ENCODE results near the gene PRRC2A. TPM values are rescaled to one million over a fixed set of nuclear protein-coding genes. Genes with fewer than 3 reads are reported as not detected.

The PRRC2A gene
- total and polyA plus RNA-seq, 3 experiments from 2014 or later: 9.3 to 263 (median 251) TPM

- no peaks in the 10 kb centered on the region for H3K9me3 ChIP-seq (ENCODE audit: low read length)
- Mint-ChIP-seq H3K27me3 (no peaks in the 10 kb centered on the region), H3K4me1 (peaks cover 0 to 6% (median 0%) of the 10 kb centered on the region in 3 donors)
Observed at GRCh38 chr6:31629014-31629413, 8.5 kb downstream of the PRRC2A start.

DNA sequence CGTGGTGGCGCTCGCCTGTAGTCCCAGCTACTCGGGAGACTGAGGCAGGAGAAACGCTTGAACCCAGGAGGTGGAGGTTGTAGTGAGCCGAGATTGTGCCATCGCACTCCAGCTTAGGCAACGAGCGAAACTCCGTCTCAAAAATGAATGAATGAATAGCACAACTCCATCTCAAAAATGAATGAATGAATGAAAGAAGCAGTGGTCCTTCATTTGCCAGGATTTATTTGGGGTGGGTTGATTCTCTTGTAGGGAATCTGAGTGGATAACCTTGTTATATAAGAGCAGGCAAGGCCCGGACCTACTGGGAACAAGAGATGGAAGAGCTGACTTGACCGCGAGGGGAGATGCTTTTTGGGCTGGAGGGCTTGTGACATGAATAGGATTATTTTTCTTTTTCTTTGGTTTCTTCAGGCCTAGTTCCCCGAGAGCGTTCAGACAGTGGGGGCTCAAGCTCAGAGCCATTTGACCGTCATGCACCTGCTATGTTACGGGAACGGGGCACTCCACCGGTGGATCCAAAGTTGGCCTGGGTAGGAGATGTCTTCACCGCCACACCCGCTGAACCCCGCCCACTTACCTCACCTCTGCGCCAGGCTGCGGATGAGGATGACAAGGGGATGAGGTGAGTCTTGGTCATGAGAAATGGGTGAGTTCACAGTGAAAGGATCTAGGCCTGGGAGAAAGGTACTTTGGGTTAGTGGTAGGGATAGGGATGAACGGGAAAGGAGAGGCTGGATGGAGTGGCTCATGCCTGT, 9.8 kb downstream of the PRRC2A start:
- H3K27me3 ChIP-seq (ENCODE audit: insufficient read depth, low read length, poor library complexity, severe bottlenecking): no peaks in the 10 kb centered on the region
- Mint-ChIP-seq H3K27me3 (no peaks in the 10 kb centered on the region), H3K4me3 (no peak overlapping the region), H3K9me3 (no peaks in the 10 kb centered on the region), H3K27ac (peak overlapping the region in 2 of 8 donors; percentile 47 to 93), H3K36me3 (peaks cover 9 to 96% (median 31%) of the 10 kb centered on the region in 3 donors), H3K4me1 (peaks cover 0 to 6% (median 0%) of the 10 kb centered on the region in 3 donors)
- CTCF ChIA-PET: interaction anchor here (0.7 to 1.4 kb wide), 2 partner anchors 37 to 80 kb away, joined by 3 read pairs; partner anchors contain the start of gene NCR3
- H3K4me1 ChIP-seq (ENCODE audit: insufficient read depth, low read length): no peaks in the 10 kb centered on the region
- H3K4me3 ChIP-seq (ENCODE audit: low read length): no peak overlapping the region
- no peak for DNase-seq
- peaks cover 77% of the 10 kb centered on the region for H3K36me3 ChIP-seq (ENCODE audit: insufficient read depth, low read length)
- POLR2A ChIA-PET: interaction anchor here (1.2 kb wide), 1 partner anchor 34 kb away, joined by 3 read pairs; the partner anchor contains the start of gene GPANK1
- H3K9me3 ChIP-seq (ENCODE audit: low read length): no peaks in the 10 kb centered on the region
- H3K27ac ChIP-seq (ENCODE audit: low read depth, low read length): no peak overlapping the region

More at GRCh38 chr6:31629014-31629413, 8.5 kb downstream of the PRRC2A start:
- H3K4me1 ChIP-seq (ENCODE audit: insufficient read depth, low read length): no peaks in the 10 kb centered on the region
- H3K4me3 ChIP-seq (ENCODE audit: low read length): no peak overlapping the region
- no peak overlapping the region for H3K27ac ChIP-seq (ENCODE audit: low read depth, low read length)
- Mint-ChIP-seq H3K4me3 (no peak overlapping the region), H3K27ac (peak overlapping the region in 2 of 8 donors; percentile 21 to 59), H3K36me3 (peaks cover 9 to 95% (median 36%) of the 10 kb centered on the region in 3 donors), H3K9me3 (no peaks in the 10 kb centered on the region)
- H3K36me3 ChIP-seq (ENCODE audit: insufficient read depth, low read length): peaks cover 76% of the 10 kb centered on the region
- no peaks in the 10 kb centered on the region for H3K27me3 ChIP-seq (ENCODE audit: insufficient read depth, low read length, poor library complexity, severe bottlenecking)
- ChIA-PET CTCF (interaction anchor here (1.4 kb wide), 1 partner anchor 78 kb away, joined by 3 read pairs; no protein-coding TSS in a partner anchor), POLR2A (no interaction called here)
- no peak for DNase-seq

- H3K36me3 Mint-ChIP-seq: peaks cover 12 to 96% (median 27%) of the 10 kb centered on the region in 3 donors
- no peak overlapping the region for H3K4me3 ChIP-seq (ENCODE audit: low read length)
- no peaks in the 10 kb centered on the region for H3K9me3 Mint-ChIP-seq
- H3K27me3 ChIP-seq (ENCODE audit: insufficient read depth, low read length, poor library complexity, severe bottlenecking): no peaks in the 10 kb centered on the region
- peaks cover 0 to 6% (median 0%) of the 10 kb centered on the region in 3 donors for H3K4me1 Mint-ChIP-seq
- H3K27ac Mint-ChIP-seq: no peak overlapping the region
- ChIA-PET CTCF (no interaction called here), POLR2A (no interaction called here)
- peaks cover 78% of the 10 kb centered on the region for H3K36me3 ChIP-seq (ENCODE audit: insufficient read depth, low read length)
- H3K4me1 ChIP-seq (ENCODE audit: insufficient read depth, low read length): no peaks in the 10 kb centered on the region
- H3K4me3 Mint-ChIP-seq: no peak overlapping the region
- no peaks in the 10 kb centered on the region for H3K9me3 ChIP-seq (ENCODE audit: low read length)
- no peak for DNase-seq
- H3K27ac ChIP-seq (ENCODE audit: low read depth, low read length): no peak overlapping the region
- H3K27me3 Mint-ChIP-seq: no peaks in the 10 kb centered on the region
Observed at GRCh38 chr6:31631209-31631608, 10.7 kb downstream of the PRRC2A start.

- H3K4me3 ChIP-seq (ENCODE audit: low read length): no peak overlapping the region
- peaks cover 78% of the 10 kb centered on the region for H3K36me3 ChIP-seq (ENCODE audit: insufficient read depth, low read length)
- peaks cover 12 to 96% (median 23%) of the 10 kb centered on the region in 3 donors for H3K36me3 Mint-ChIP-seq
- no peak for DNase-seq
- peaks cover 0 to 6% (median 1%) of the 10 kb centered on the region in 3 donors for H3K4me1 Mint-ChIP-seq
- no peaks in the 10 kb centered on the region for H3K9me3 ChIP-seq (ENCODE audit: low read length)
- H3K4me3 Mint-ChIP-seq: no peak overlapping the region
- CTCF ChIA-PET: no interaction called here
- POLR2A ChIA-PET: no interaction called here
- no peak overlapping the region for H3K27ac ChIP-seq (ENCODE audit: low read depth, low read length)
- no peaks in the 10 kb centered on the region for H3K27me3 ChIP-seq (ENCODE audit: insufficient read depth, low read length, poor library complexity, severe bottlenecking)
- no peaks in the 10 kb centered on the region for H3K4me1 ChIP-seq (ENCODE audit: insufficient read depth, low read length)
- peak overlapping the region in 1 of 8 donors; percentile 50 for H3K27ac Mint-ChIP-seq
- no peaks in the 10 kb centered on the region for H3K9me3 Mint-ChIP-seq
- no peaks in the 10 kb centered on the region for H3K27me3 Mint-ChIP-seq
Observed at GRCh38 chr6:31631681-31632278, 11.3 kb downstream of the PRRC2A start.

DNA sequence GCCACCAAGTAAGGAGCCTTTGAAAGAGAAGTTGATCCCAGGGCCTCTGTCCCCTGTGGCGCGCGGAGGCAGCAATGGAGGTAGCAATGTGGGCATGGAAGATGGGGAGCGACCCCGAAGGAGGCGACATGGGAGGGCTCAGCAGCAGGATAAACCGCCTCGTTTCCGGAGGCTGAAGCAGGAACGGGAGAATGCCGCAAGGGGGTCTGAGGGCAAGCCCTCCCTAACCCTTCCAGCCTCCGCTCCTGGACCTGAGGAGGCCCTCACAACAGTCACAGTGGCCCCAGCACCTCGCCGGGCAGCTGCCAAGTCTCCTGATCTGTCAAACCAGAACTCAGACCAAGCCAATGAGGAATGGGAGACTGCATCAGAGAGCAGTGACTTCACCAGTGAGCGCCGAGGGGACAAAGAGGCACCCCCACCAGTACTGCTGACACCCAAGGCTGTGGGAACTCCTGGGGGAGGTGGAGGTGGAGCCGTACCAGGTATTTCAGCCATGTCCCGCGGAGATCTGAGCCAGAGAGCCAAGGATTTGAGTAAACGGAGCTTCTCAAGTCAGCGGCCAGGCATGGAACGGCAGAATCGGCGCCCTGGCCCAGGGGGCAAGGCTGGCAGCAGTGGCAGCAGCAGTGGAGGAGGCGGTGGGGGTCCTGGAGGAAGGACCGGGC, 11.9 kb downstream of the PRRC2A start:
- H3K27ac Mint-ChIP-seq: peak overlapping the region in 1 of 8 donors; percentile 33
- H3K36me3 Mint-ChIP-seq: peaks cover 8 to 97% (median 20%) of the 10 kb centered on the region in 3 donors
- peaks cover 0 to 3% (median 1%) of the 10 kb centered on the region in 3 donors for H3K4me1 Mint-ChIP-seq
- H3K4me3 ChIP-seq (ENCODE audit: low read length): no peak overlapping the region
- H3K27me3 ChIP-seq (ENCODE audit: insufficient read depth, low read length, poor library complexity, severe bottlenecking): no peaks in the 10 kb centered on the region
- no peaks in the 10 kb centered on the region for H3K27me3 Mint-ChIP-seq
- no peak overlapping the region for H3K27ac ChIP-seq (ENCODE audit: low read depth, low read length)
- no peaks in the 10 kb centered on the region for H3K9me3 Mint-ChIP-seq
- CTCF ChIA-PET: no interaction called here
- H3K4me3 Mint-ChIP-seq: no peak overlapping the region
- no peak for DNase-seq
- H3K4me1 ChIP-seq (ENCODE audit: insufficient read depth, low read length): no peaks in the 10 kb centered on the region
- no peaks in the 10 kb centered on the region for H3K9me3 ChIP-seq (ENCODE audit: low read length)
- H3K36me3 ChIP-seq (ENCODE audit: insufficient read depth, low read length): peaks cover 77% of the 10 kb centered on the region
- POLR2A ChIA-PET: no interaction called here

GRCh38 chr6:31633447-31633846, 12.9 kb downstream of the PRRC2A start:
- Histone ChIP-seq H3K4me3 (ENCODE audit: low read length) (no peak overlapping the region), H3K4me1 (ENCODE audit: insufficient read depth, low read length) (no peaks in the 10 kb centered on the region), H3K9me3 (ENCODE audit: low read length) (no peaks in the 10 kb centered on the region), H3K27ac (ENCODE audit: low read depth, low read length) (no peak overlapping the region), H3K27me3 (ENCODE audit: insufficient read depth, low read length, poor library complexity, severe bottlenecking) (no peaks in the 10 kb centered on the region), H3K36me3 (ENCODE audit: insufficient read depth, low read length) (peaks cover 74% of the 10 kb centered on the region)
- H3K4me3 Mint-ChIP-seq: no peak overlapping the region
- H3K27me3 Mint-ChIP-seq: no peaks in the 10 kb centered on the region
- H3K9me3 Mint-ChIP-seq: no peaks in the 10 kb centered on the region
- POLR2A ChIA-PET: no interaction called here
- DNase-seq: no peak
- peak overlapping the region in 2 of 8 donors; percentile 56 to 64 for H3K27ac Mint-ChIP-seq
- peaks cover 0 to 1% (median 0%) of the 10 kb centered on the region in 3 donors for H3K4me1 Mint-ChIP-seq
- H3K36me3 Mint-ChIP-seq: peaks cover 8 to 96% (median 20%) of the 10 kb centered on the region in 3 donors
- CTCF ChIA-PET: interaction anchor here (1.3 kb wide), 1 partner anchor 11 kb away, joined by 4 read pairs; no protein-coding TSS in a partner anchor

DNA sequence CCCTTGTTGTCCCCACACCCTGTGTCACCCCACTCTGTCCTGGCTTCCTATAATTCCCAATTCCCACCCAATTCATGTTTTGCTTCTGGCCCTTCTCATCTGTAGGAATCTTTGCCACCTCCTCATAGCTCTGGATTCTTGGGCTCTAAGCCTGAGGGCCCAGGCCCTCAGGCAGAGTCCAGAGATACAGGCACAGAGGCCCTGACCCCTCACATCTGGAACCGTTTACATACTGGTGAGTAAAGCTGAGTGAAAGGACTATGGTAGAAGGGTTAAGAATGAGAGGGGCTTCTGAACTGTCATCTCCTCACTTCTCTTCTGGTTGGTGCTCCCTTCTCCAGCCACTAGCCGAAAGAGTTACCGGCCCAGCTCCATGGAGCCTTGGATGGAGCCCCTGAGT, 13.6 kb downstream of the PRRC2A start:
- Histone ChIP-seq H3K4me3 (ENCODE audit: low read length) (no peak overlapping the region), H3K9me3 (ENCODE audit: low read length) (no peaks in the 10 kb centered on the region), H3K36me3 (ENCODE audit: insufficient read depth, low read length) (peaks cover 71% of the 10 kb centered on the region), H3K4me1 (ENCODE audit: insufficient read depth, low read length) (no peaks in the 10 kb centered on the region), H3K27ac (ENCODE audit: low read depth, low read length) (no peak overlapping the region), H3K27me3 (ENCODE audit: insufficient read depth, low read length, poor library complexity, severe bottlenecking) (no peaks in the 10 kb centered on the region)
- no peak overlapping the region for H3K4me3 Mint-ChIP-seq
- POLR2A ChIA-PET: interaction anchor here (0.8 to 1.5 kb wide), 2 partner anchors 18 to 47 kb away, joined by 3 to 6 read pairs; no protein-coding TSS in a partner anchor
- DNase-seq: no peak
- CTCF ChIA-PET: interaction anchor here (1.3 kb wide), 1 partner anchor 12 kb away, joined by 4 read pairs; no protein-coding TSS in a partner anchor
- peaks cover 0 to 1% (median 0%) of the 10 kb centered on the region in 3 donors for H3K4me1 Mint-ChIP-seq
- H3K9me3 Mint-ChIP-seq: no peaks in the 10 kb centered on the region
- no peaks in the 10 kb centered on the region for H3K27me3 Mint-ChIP-seq
- peaks cover 8 to 95% (median 16%) of the 10 kb centered on the region in 3 donors for H3K36me3 Mint-ChIP-seq
- peak overlapping the region in 5 of 8 donors; percentile 56 to 88 (median 73) for H3K27ac Mint-ChIP-seq

All from CD8-positive, alpha-beta memory T cell (primary cell).